DMS79 (cell line): ENCODE measurements around the gene EGFR.
A peak's percentile ranks its signal among the peaks of the same experiment; 100 is the strongest.

Experiments
- DNase-seq: peaks from one replicate; lab custom pipeline; 2025; lab: John Stamatoyannopoulos, UW

Gene EGFR

GRCh38 chr7:55018361-55019190, at the start of gene EGFR:
EGFR (plus strand) TSS chr7:55019017; CDS start chr7:55019278, 261 bp downstream.
- peak; percentile 55 for DNase-seq

DNA sequence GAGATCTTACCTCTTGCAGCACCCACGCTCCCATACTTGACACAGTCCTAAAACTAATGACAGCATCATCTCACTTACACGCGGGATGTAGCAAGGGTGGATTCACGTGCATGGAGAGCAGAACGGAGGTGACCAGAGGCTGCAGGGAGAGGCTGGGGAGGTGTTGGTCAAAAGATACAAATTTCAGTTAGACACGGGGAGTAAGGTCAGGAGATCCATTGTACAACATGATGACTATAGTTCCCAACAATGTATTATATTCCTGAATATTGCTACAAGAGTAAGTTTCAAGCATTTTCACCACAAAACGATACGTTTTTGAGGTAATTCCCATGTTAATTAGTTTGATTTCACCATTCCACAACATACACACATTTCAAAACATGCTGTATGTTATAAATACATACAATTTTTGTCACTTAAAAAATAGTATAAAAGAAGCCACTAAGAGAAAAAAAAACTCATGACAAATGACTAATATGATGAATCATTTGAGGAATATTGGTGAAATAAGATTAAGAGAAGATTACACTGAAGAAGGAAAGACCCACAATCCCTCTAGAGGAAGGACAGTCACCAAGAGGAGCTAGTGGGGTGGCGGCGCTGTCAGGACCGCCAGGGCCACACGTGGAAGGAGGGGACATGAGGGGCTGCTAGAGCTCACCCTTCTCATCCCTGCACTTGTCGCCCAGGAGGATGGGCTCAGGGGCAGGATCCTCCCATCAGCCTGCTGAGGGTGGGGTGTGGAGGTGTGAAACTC, 49.4 kb upstream of the EGFR start:
- no peak for DNase-seq

DNA sequence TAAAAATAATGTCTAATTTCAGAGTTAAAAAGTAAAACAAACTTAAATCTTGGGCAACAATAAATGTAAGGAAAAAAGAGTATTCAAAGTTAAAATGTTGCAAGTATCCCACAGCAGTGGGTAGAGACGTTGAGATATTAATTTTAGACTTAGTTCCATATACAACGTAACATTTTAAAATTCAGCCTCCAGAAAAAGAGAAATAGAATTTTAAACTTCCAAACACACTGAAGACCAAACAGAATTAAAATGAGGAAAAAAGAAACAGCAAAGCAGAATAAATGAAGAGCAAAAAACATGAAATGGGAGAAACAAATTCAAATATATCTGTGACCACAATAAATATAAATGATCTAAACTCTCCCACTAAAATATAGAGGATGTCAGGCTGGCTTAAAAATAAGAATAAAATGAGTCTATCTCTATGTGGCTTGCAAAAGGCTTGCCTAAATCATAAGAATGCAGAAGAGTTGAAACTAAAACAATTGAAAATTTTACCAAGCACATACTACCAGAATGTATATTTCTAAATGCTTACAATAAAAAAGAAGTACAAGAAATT, 46.0 kb upstream of the EGFR start:
- DNase-seq = no peak

DNA sequence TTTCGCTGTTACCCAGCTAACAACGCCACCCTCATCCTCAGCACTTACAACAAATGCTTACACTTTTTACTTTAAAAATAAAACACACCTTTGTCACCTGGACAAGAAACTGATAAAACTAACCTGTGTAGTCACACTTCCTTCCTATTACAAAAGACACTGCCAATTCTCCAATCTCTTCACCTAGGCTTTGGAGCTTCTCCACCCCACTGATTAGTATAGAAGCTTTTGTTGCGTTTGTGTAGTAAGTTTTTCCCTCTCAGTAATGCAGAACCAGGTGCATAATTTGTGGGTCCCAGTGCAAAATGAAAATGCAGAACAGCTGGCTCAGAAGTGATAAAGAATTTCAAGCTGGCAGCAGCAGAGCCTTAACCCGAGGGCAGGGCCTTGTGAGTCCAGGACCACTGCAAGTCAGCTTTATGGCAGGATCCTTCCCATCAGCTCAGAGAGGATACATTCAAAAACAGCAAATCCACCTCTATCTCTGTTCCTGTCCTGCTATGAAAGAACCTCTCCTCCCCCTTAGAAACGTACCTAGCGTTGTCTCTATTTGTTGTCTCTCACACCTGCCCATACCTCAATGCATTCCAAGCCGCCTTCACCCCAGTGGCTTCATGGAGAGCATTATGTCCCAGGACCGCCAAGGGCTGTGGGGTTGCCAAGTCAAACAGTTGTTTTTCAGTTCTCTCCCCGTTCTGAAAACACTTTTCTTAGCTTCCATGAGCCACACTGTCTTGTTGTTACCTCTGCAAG, 40.3 kb upstream of the EGFR start:
- DNase-seq = no peak

- no peak for DNase-seq
Observed at GRCh38 chr7:54980521-54980920, 38.3 kb upstream of the EGFR start.

DNA sequence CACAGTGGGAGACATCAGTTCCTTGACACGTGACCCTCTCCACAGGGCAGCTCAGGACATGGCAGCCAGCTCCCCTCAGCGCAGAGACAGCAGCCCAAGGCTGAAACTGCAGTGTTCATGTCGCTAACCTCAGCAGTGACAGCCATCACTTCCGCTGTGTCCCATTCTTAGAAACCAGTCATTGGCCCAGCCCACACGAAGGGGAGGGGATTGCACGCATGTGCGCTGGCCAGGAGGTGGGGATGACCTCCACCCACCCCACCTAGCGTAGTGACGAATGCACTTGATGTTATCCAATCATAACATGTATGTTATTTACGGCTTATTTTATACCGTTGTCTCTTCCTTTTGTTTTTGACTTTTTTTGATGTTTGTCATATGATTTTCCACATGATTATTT, 36.9 kb upstream of the EGFR start:
- no peak for DNase-seq

- DNase-seq = no peak
Observed at GRCh38 chr7:54985426-54986330, 33.1 kb upstream of the EGFR start.

GRCh38 chr7:54986716-54987115, 32.1 kb upstream of the EGFR start:
- no peak for DNase-seq

- DNase-seq = no peak
Observed at GRCh38 chr7:54987772-54988171, 31.0 kb upstream of the EGFR start.

DNA sequence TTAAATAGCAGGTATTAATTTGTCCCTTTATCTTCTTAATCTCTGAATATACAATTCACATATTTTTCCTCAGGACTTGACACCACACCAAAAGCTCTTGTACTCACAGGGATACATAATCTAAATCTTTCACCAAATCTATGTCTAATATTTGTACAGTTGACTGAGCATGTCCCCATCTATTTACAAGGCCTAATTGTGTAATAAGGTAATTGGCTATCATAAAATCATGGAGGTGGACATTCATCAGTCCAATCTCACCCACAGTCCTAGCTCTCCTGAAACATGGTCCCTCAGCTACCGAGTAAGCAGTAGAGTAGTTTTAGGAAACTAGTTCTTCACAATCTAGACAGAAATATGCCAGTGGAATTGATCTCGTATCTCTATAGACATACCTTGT, 30.3 kb upstream of the EGFR start:
- no peak for DNase-seq

DNA sequence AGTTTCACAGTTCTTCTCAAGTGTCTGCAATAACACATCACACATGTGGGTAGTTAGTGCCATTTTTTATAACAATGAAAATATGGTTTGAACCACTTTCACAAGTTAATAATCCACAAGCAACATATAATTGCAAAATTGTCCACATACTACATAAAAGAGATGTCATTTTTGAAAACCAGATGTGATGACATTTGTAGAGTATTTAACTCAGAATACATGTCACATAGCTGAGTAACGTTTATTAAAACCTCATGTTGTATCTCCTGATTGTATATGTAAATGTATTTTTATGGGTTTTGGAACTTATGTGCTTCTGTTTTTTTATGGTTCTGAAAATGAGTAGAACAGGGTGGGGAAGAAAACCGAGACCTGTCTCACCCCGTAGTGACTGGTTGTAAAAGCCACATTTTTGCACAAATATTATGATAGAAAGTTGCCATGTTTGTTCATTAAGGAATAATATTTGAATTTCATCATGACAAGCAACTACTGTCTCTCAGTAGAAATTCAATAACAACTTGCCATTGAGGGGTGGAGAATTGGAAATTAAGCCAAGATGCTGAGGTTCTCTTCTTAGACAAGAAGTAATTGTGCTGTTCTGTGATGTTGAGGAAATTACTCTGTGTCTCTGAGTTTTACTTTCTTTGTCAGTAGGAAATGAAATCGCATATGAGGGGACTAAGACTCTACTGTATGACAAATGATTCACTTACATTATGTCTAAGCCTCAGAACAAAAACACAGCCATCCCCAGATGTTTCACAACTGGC, 29.2 kb upstream of the EGFR start:
- no peak for DNase-seq

DNA sequence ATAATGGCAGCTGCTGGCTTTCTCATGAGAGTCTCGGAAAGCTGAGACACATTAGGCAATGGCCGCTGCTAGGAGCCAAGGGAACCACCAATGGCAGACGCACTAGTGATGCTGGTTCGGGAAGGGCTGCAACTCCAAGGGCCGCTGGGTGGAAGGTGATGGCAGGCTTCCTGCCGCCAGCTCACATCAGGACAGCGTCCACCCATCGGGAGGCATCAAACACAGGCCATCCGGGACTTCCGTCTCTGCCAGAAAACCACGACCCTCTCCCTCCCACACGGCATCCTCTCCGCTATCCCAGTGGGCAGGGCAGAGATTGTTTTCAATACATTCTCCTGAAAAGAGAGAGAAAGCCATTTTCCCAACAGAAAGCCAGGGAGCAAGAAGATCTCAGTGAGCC, 27.5 kb upstream of the EGFR start:
- no peak for DNase-seq

GRCh38 chr7:54992871-54993475, 25.8 kb upstream of the EGFR start:
- no peak for DNase-seq

DNA sequence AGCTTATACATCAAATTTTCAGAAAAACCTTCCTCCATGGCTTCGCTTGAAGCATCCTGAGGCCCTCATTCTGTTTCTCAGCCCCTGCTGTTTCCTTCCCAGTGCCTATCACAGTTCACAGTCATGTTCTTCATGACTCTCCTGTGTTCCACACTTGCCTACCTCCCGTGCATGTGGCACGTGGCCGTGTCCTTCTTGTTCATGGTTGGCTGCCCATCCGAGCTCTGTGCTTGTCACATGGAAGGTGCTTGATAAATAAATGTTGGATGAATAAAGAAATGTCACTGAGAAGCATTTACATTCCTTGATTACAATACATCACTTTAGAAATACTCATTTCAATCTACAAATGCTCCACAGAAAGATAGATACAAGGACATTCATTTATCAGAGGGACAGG, 23.7 kb upstream of the EGFR start:
- DNase-seq = no peak

DNA sequence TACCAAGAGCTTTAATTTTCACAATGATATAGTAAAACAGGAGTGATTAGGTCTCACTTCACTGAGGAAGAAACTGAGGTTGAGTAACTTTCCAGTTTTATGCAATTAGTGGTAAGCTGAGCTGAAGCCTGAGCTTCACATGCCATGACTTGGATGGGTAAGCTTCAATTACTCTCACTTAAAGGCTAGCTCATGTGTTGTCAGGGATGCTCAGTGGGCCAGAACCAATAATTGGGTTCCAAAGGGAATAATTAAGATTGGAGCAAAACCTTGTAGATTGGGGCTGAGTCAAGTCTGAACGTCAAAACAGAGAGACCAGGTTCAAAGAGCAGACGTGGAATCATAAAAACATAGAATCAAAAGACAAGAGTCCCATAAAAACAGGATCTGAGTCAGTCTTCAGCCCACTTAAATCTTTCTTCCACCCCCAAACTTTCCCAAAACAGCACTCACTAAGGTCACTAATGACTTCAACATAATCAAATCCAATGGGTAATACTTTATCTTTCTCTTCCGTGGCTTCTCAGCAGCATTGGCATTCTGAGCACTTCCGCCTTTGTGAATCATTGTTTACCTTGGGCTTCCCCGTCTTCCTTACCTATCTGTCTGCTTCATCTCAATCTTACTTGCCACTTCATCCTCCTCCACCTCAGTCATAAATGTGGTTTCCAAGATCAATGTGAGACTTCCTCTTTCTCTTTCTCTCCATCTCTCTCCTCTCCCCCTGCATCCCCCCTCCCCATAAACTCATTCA, 23.0 kb upstream of the EGFR start:
- no peak for DNase-seq

GRCh38 chr7:54996391-54996790, 22.4 kb upstream of the EGFR start:
- no peak for DNase-seq

DNA sequence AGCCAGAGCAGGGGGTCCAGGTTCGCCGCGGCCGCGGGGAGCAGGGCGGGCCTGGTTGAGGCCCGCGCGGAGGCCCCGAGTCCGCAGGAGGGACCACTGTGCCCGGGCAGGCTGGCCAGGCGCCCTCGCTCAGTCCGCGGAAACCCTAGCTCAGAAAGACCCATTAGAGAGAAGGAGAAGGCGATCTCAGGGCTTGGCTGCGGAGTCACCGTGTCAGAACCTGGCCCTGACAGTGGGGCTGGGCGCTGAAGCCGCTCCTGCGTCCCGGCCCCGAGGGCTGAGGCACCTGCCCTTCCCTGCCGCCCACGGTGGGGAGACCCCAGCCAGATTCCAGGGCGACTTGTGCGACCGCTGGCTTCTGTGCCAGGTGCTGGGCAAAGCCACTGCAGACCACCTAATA, 14.2 kb upstream of the EGFR start:
- no peak for DNase-seq

DNA sequence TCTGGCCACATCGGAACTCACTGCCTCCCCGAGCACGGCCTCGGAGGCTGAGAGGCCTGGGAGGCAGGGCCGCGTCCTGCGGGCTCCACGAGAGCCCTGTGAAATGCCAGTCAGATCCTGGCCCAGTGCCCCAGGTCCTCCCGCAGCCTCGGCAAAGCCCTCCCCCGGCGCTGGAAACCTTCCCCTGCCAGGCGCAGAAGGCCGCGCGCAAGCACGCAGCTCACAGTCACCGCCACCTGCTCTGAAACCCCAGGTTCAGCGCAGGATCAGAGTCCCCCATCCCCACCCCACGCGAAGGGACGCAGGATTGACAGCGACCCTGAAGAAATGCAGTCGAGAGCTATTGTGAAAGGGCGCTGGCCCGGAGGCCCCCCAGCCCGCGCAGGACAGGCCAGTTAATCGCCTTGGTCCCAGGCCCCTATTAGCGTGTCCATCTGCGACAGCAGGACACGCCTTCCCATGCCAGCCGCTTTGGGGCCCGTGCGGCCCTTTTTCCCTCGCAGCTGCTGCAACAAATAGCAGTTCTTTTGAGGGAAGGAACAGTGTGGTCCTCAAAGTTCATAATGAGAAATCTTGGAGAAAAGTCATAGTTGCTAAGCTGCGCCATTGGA, 13.5 kb upstream of the EGFR start:
- no peak for DNase-seq

DNA sequence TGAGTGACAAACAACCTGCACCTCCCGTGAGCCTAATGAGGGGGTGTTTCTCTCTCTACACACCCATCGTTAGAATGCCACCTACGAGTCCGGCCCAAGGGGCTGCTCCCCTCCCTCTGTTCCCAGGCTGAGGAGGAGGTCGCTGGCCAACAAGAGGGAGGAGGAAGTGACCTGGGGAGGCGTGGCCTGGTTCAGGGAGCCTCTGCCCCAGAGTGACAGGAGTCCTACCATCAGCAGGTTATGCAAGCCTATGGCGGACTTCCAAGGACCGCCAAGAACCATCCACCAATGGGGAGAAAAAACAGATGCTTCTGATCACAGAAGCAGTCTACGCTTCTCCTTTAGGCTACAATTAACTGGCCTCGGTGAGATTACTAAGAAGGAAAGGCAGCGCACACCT, 12.3 kb upstream of the EGFR start:
- DNase-seq = no peak
